Measurements from ENCODE around the gene SFXN4. TPM values are rescaled to one million over a fixed set of nuclear protein-coding genes. Genes with fewer than 3 reads are reported as not detected.

Gene SFXN4
- total and polyA plus RNA-seq, 2 experiments from 2014 or later = 18.6 to 22.3 TPM

GRCh38 chr10:119104654-119105015 is 60.9 kb downstream of the SFXN4 start:
- Mint-ChIP-seq H3K9me3 (no peaks in the 10 kb centered on the region), H3K27me3 (ENCODE audit: insufficient read depth, low read depth, poor library complexity) (peaks cover 4% of the 10 kb centered on the region), H3K4me1 (peaks cover 4% of the 10 kb centered on the region), H3K36me3 (ENCODE audit: low read depth) (peaks cover 15% of the 10 kb centered on the region), H3K27ac (no peak overlapping the region), H3K4me3 (peak overlapping the region; percentile 80)
- Histone ChIP-seq H3K4me3 (peak overlapping the region; percentile 75), H4K20me1 (replicated peaks; ENCODE audit: insufficient read depth) (peaks cover 15% of the 10 kb centered on the region), H3K9me2 (ENCODE audit: insufficient read depth) (no peaks in the 10 kb centered on the region), H3K79me2 (replicated peaks; ENCODE audit: insufficient read depth) (peaks cover 18% of the 10 kb centered on the region), H3K27ac (ENCODE audit: low read depth) (no peak overlapping the region), H3K4me1 (ENCODE audit: insufficient read depth) (no peaks in the 10 kb centered on the region), H2AFZ (no peak overlapping the region), H3K4me2 (peak overlapping the region; percentile 92), H3K36me3 (ENCODE audit: insufficient read depth) (peaks cover 15% of the 10 kb centered on the region), H3F3A (replicated peaks; ENCODE audit: low read depth) (no peaks in the 10 kb centered on the region), H3K27me3 (ENCODE audit: insufficient read depth) (no peaks in the 10 kb centered on the region)
- TF ChIP-seq ZNF331 (CRISPR knock-in tag; IDR thresholded peaks at IDR 0.05; ENCODE audit: low read depth) = no peak
- TF ChIP-seq CTCF (conservative IDR thresholded peaks at IDR 0.05; ENCODE audit: low read depth in 2 of 2) = no peak
- ATAC-seq (peak; percentile 6; the same call in 2 of the 3 replicates), DNase-seq (ENCODE audit: low spot score) (peak; percentile 41)

- H3K4me3 ChIP-seq = peak within 1 kb of the TSS; percentile 75
- Mint-ChIP-seq H3K27ac (no peak within 1 kb of the TSS), H3K4me1 (peaks cover 4% of the 10 kb centered on the region), H3K27me3 (ENCODE audit: insufficient read depth, low read depth, poor library complexity) (peaks cover 4% of the 10 kb centered on the region), H3K4me3 (peak within 1 kb of the TSS; percentile 80), H3K9me3 (no peaks in the 10 kb centered on the region), H3K36me3 (ENCODE audit: low read depth) (peaks cover 12% of the 10 kb centered on the region)
- H3K79me2 ChIP-seq (replicated peaks; ENCODE audit: insufficient read depth) = peaks cover 18% of the 10 kb centered on the region
- H3K4me1 ChIP-seq (ENCODE audit: insufficient read depth) = no peaks in the 10 kb centered on the region
- H4K20me1 ChIP-seq (replicated peaks; ENCODE audit: insufficient read depth) = peaks cover 12% of the 10 kb centered on the region
- no peak within 1 kb of the TSS for H3K27ac ChIP-seq (ENCODE audit: low read depth)
- H3K36me3 ChIP-seq (ENCODE audit: insufficient read depth) = peaks cover 9% of the 10 kb centered on the region
- peak within 1 kb of the TSS; percentile 99 for H2AFZ ChIP-seq
- H3K4me2 ChIP-seq = peak within 1 kb of the TSS; percentile 92
- ATAC-seq = peak; percentile 86
- no peaks in the 10 kb centered on the region for H3K9me2 ChIP-seq (ENCODE audit: insufficient read depth)
- TF ChIP-seq EZH2phosphoT487 (IDR thresholded peaks at IDR 0.05; ENCODE audit: unreplicated experiment) (no peak), POLR2AphosphoS5 (IDR thresholded peaks at IDR 0.05; ENCODE audit: low read depth) (peak; percentile 94)
- DNase-seq (ENCODE audit: low spot score) = peak; percentile 85
- H3F3A ChIP-seq (replicated peaks; ENCODE audit: low read depth) = no peaks in the 10 kb centered on the region
- no peaks in the 10 kb centered on the region for H3K27me3 ChIP-seq (ENCODE audit: insufficient read depth)
These were observed 61.4 kb downstream of the SFXN4 start, which contains the start of gene DENND10 for GRCh38 chr10:119103903-119104653. TSS of gene DENND10 (plus strand) at chr10:119104113. CDS start at chr10:119104143, 30 bp downstream.

- Histone ChIP-seq H4K20me1 (replicated peaks; ENCODE audit: insufficient read depth) (peaks cover 10% of the 10 kb centered on the region), H3K27me3 (ENCODE audit: insufficient read depth) (no peaks in the 10 kb centered on the region), H3K4me1 (ENCODE audit: insufficient read depth) (no peaks in the 10 kb centered on the region), H3K27ac (ENCODE audit: low read depth) (no peak overlapping the region), H3F3A (replicated peaks; ENCODE audit: low read depth) (no peaks in the 10 kb centered on the region), H3K79me2 (replicated peaks; ENCODE audit: insufficient read depth) (peaks cover 18% of the 10 kb centered on the region), H3K9me2 (ENCODE audit: insufficient read depth) (no peaks in the 10 kb centered on the region), H3K4me3 (0 out of 2 replicates have a peak overlapping the region, but pooled peaks have one; percentile 35), H3K4me2 (peak overlapping the region; percentile 73; the same call in 1 of the 2 replicates), H3K36me3 (ENCODE audit: insufficient read depth) (peaks cover 4% of the 10 kb centered on the region), H2AFZ (peak overlapping the region; percentile 99)
- H3K27ac Mint-ChIP-seq = no peak overlapping the region
- peaks cover 4% of the 10 kb centered on the region for H3K4me1 Mint-ChIP-seq
- peaks cover 4% of the 10 kb centered on the region for H3K27me3 Mint-ChIP-seq (ENCODE audit: insufficient read depth, low read depth, poor library complexity)
- H3K36me3 Mint-ChIP-seq (ENCODE audit: low read depth) = peaks cover 8% of the 10 kb centered on the region
- ATAC-seq (peak; percentile 83), DNase-seq (ENCODE audit: low spot score) (no peak)
- no peaks in the 10 kb centered on the region for H3K9me3 Mint-ChIP-seq
- peak overlapping the region; percentile 66 for H3K4me3 Mint-ChIP-seq
- TF ChIP-seq, protein P1, sequence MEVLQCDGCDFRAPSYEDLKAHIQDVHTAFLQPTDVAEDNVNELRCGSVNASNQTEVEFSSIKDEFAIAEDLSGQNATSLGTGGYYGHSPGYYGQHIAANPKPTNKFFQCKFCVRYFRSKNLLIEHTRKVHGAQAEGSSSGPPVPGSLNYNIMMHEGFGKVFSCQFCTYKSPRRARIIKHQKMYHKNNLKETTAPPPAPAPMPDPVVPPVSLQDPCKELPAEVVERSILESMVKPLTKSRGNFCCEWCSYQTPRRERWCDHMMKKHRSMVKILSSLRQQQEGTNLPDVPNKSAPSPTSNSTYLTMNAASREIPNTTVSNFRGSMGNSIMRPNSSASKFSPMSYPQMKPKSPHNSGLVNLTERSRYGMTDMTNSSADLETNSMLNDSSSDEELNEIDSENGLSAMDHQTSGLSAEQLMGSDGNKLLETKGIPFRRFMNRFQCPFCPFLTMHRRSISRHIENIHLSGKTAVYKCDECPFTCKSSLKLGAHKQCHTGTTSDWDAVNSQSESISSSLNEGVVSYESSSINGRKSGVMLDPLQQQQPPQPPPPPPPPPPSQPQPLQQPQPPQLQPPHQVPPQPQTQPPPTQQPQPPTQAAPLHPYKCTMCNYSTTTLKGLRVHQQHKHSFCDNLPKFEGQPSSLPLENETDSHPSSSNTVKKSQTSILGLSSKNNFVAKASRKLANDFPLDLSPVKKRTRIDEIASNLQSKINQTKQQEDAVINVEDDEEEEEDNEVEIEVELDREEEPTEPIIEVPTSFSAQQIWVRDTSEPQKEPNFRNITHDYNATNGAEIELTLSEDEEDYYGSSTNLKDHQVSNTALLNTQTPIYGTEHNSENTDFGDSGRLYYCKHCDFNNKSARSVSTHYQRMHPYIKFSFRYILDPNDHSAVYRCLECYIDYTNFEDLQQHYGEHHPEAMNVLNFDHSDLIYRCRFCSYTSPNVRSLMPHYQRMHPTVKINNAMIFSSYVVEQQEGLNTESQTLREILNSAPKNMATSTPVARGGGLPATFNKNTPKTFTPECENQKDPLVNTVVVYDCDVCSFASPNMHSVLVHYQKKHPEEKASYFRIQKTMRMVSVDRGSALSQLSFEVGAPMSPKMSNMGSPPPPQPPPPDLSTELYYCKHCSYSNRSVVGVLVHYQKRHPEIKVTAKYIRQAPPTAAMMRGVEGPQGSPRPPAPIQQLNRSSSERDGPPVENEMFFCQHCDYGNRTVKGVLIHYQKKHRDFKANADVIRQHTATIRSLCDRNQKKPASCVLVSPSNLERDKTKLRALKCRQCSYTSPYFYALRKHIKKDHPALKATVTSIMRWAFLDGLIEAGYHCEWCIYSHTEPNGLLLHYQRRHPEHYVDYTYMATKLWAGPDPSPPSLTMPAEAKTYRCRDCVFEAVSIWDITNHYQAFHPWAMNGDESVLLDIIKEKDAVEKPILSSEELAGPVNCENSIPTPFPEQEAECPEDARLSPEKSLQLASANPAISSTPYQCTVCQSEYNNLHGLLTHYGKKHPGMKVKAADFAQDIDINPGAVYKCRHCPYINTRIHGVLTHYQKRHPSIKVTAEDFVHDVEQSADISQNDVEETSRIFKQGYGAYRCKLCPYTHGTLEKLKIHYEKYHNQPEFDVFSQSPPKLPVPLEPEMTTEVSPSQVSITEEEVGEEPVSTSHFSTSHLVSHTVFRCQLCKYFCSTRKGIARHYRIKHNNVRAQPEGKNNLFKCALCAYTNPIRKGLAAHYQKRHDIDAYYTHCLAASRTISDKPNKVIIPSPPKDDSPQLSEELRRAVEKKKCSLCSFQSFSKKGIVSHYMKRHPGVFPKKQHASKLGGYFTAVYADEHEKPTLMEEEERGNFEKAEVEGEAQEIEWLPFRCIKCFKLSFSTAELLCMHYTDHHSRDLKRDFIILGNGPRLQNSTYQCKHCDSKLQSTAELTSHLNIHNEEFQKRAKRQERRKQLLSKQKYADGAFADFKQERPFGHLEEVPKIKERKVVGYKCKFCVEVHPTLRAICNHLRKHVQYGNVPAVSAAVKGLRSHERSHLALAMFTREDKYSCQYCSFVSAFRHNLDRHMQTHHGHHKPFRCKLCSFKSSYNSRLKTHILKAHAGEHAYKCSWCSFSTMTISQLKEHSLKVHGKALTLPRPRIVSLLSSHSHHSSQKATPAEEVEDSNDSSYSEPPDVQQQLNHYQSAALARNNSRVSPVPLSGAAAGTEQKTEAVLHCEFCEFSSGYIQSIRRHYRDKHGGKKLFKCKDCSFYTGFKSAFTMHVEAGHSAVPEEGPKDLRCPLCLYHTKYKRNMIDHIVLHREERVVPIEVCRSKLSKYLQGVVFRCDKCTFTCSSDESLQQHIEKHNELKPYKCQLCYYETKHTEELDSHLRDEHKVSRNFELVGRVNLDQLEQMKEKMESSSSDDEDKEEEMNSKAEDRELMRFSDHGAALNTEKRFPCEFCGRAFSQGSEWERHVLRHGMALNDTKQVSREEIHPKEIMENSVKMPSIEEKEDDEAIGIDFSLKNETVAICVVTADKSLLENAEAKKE (CRISPR knock-in tag; IDR thresholded peaks at IDR 0.05) = no peak
- no peak for TF ChIP-seq ZNF114 (CRISPR knock-in tag; IDR thresholded peaks at IDR 0.05)
- no peak for TF ChIP-seq POLR2AphosphoS5 (IDR thresholded peaks at IDR 0.05; ENCODE audit: low read depth)
These were observed 62.1 kb downstream of the SFXN4 start for GRCh38 chr10:119103241-119103902.
